KBM-7 (cell line): ENCODE results near the gene PIK3AP1.
"Not testable (repeated sequence)": the region's sequence is repeated elsewhere in the genome, so short reads cannot be mapped to it uniquely, and the experiment has no call there.

ENCODE experiments used
- DNase-seq: peaks from one replicate; pipeline ENCODE4 v3.0.0-alpha.2; 2015
- in situ Hi-C: fragments of 300-500 bp; cut with MboI; formaldehyde crosslinking; loops from 2 replicates; pipeline ENCODE4 v1.14.3; 2020; ENCODE audit warnings: low sequenced_read_pairs, low pct_unique_long_range_greater_than_20kb, mixed read lengths

PIK3AP1 gene

GRCh38 chr10:96570983-96571964, 149.0 kb downstream of the PIK3AP1 start:
- in situ Hi-C loops = no loop called here
- no peak for DNase-seq

GRCh38 chr10:96570511-96570910, 149.8 kb downstream of the PIK3AP1 start:
- in situ Hi-C loops = no loop called here
- no peak for DNase-seq

- in situ Hi-C loops = no loop called here
- no peak for DNase-seq
Observed at GRCh38 chr10:96568402-96568801, 151.9 kb downstream of the PIK3AP1 start.

- in situ Hi-C loops = no loop called here
- DNase-seq = no peak
Observed at GRCh38 chr10:96565774-96566173, 154.5 kb downstream of the PIK3AP1 start.

- in situ Hi-C loops = no loop called here
Observed at GRCh38 chr10:96560966-96561887, 159.1 kb downstream of the PIK3AP1 start.

GRCh38 chr10:96560489-96560888, 159.8 kb downstream of the PIK3AP1 start:
- in situ Hi-C loops = no loop called here
- DNase-seq = no peak

More at GRCh38 chr10:96560966-96561887, 159.1 kb downstream of the PIK3AP1 start:
- no peak for DNase-seq

GRCh38 chr10:96556003-96556402, 164.3 kb downstream of the PIK3AP1 start:
- peak; percentile 12 for DNase-seq
- in situ Hi-C loops = no loop called here

- in situ Hi-C loops = no loop called here
- DNase-seq = no peak
Observed at GRCh38 chr10:96555330-96555729, 165.0 kb downstream of the PIK3AP1 start.

- DNase-seq = no peak
- in situ Hi-C loops = no loop called here
Observed at GRCh38 chr10:96548589-96548988, 171.7 kb downstream of the PIK3AP1 start.

- DNase-seq, in situ Hi-C loops: not testable (repeated sequence)
Observed at GRCh38 chr10:96545558-96545957, 174.8 kb downstream of the PIK3AP1 start.
